ENCODE results near the gene MIAT. TPM values are rescaled to one million over a fixed set of nuclear protein-coding genes. Genes with fewer than 3 reads are reported as not detected.
"Not testable (repeated sequence)": the region's sequence is repeated elsewhere in the genome, so short reads cannot be mapped to it uniquely, and the experiment has no call there.

Gene MIAT
- 2.5 TPM for total RNA-seq
- long read RNA-seq: 0 reads

- DNase-seq (ENCODE audit: low spot score): no peak
These were observed at the start of gene MIAT for GRCh38 chr22:26656891-26657851. MIAT (plus strand) TSS chr22:26657588.

GRCh38 chr22:26608129-26608528 lies 49.3 kb upstream of the MIAT start:
- DNase-seq (ENCODE audit: low spot score): no peak

GRCh38 chr22:26609287-26609686 lies 48.1 kb upstream of the MIAT start:
- DNase-seq (ENCODE audit: low spot score): no peak

DNA sequence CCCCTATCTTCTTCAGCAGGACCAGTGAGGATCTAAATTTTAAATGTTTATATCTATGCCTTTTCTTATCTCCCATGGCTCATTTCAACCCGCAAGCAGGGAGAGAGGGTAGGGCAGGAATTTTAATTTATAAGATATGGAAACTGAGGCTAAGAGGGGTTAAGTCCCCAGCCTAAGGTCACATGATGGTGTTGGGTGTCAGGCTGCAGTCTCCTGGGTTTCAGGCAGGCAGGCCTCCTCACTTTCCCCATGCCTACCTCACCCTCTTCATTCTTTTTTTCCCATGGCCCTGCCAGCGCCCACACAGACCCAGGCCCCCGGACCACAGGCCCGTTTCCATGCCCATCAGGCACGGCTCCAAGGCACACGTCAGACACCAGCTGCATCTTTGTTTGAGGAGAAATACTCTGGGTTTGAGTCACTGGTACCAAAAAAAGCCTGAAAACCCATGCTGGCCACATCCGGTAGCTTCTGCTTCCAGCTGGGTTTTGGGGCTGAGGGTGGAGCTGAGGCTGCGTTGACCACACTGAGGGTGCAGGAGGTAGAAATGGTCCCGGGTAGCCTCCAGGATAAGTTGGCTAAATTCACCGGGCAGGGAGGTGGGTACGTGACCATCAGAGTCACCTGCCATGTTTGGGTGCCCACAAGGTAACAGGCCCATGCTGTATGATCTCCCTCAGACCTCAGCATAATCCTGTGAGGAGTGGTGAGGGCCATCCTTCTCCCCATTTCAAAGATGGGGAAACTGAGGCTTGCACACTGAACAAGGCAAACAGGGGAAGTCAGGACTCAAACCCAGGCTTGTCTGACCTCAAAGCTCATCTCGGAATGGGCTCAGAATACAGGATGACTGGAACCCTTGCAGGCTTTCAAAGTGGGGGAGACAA lies 47.1 kb upstream of the MIAT start:
- peak; percentile 81 for DNase-seq (ENCODE audit: low spot score)

DNA sequence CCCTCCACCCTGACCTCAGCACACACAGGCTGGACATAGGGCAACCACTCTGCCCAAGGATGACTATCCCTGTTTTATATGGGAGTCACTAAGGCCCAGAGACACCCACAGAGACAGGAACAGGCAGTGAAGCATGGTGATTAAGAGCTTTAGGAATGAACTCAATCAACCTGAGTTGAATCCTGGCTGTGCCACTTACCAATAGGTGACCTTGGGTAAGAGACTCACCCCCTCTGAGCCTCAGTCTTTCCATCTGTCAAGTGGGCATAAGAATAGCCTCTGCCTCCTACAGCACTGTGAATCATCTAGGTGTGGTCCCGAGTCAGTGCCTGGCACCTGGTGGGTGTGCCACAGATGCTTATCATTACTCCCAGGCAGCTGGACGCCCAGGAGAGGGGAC lies 46.4 kb upstream of the MIAT start:
- peak; percentile 2 for DNase-seq (ENCODE audit: low spot score)

DNA sequence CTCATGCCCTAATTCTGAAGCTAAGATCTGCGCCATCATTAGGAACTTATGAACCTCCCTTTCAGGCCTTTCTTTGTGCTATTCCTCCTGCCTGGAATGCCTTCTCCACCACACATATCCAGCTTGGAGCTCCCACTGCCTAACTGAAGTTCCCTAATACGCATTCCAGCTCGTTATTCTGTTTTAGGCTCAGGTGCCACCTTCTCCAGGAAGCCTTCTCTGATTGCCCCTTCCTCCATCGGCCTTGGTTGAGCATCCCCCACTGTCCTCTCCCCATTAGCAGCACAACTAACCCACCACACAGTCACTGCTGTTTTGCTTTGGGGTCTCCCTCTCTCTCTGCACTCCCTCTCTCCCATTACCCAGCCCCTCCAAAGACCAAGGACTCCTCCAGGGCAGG lies 44.7 kb upstream of the MIAT start:
- DNase-seq (ENCODE audit: low spot score): peak; percentile 14

GRCh38 chr22:26613753-26614152 lies 43.6 kb upstream of the MIAT start:
- not testable (repeated sequence) for DNase-seq (ENCODE audit: low spot score)

DNA sequence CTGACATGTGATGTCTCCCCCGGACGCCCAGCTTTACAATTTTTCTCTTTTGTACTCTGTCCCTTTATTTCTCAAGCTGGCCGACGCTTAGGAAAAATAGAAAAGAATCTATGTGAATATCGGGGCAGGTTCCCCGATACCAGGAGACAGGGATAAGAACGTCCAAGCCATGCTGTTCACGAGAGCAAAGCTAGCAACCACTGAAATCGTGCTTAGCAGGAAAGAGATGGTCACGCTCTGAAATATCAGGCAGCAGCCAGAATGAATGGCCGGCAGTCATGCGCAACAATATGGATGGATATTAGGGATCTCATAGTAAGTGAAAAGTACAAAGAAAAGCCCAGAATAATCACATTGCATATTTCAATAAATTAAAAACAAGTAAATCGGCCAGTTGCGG lies 43.1 kb upstream of the MIAT start:
- no peak for DNase-seq (ENCODE audit: low spot score)

GRCh38 chr22:26615149-26615548 lies 42.2 kb upstream of the MIAT start:
- no peak for DNase-seq (ENCODE audit: low spot score)

DNA sequence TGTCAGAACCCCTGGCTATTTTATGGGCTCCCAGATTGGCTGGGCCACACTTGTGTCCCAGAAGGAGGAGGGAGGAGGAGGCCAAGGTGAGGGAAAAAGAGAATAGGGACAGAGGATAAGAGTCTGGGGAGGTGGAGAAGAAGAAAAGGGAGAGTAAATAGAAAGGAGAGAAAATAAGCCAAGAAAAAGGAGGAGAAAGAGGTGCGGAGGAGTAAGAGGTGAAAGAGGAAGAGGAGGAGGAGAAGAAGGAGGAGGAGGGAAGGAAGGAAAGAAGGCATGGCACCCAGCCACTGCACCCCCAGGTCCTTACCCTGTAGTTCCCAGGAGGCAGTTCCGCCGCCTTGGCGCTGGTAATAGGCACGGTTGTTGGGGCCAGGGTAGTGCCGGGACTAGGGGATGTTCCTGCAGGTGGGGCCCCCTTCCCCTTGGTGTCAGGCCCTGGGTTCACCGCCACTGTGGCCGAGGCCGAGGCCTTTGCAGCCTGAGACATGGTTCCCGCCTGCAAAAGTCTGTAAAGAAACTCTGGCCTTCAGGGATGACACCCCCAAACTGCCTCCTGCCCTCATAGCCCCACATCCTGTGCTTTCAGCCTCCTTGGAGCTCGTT lies 41.5 kb upstream of the MIAT start:
- no peak for DNase-seq (ENCODE audit: low spot score)

GRCh38 chr22:26616650-26617049 lies 40.7 kb upstream of the MIAT start:
- DNase-seq (ENCODE audit: low spot score): no peak

DNA sequence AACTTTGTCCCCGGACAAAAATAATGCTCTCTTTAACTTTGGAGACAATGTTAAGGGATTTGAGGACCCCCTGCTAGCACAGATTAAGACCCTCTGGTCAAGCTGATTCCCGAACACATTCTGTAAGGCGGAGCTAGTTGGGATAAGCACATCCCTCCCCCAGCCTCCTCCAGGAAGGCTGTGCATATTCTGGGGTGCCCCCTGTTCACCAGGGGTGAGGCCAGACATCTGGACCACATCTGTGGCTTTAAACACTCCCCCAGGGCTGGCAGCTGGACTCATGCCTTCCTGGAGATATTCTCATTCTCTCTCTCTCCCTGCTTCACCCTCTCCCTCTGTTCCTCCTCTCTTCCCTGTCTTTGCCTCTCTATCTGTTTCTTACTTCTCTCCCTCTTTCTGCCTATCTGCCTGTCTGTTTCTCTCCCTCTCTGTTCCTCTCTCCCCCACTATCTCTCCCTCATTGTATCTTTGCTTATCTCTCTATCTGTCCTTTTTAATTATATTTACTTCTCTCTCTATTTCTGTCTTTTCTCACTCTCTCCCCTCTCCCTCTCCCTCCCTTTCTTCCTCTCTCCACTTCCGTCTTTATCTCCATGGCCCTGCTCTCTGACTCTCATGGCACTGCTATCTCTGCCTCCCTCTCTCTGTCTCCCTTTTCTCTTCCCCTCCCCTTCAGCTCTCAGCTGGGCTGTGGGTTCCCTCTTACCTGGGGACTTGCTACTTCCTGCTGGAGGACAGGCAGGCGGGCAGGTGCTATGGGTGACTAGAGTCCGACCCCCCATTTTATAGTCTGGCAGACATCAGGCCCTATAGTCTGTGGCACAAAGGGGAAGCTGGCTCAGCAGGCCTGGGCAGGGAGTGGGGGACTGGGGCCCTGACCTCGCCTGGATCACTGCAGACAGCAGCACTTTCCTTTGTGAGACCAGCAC lies 39.9 kb upstream of the MIAT start, which contains the start of gene CRYBB1:
TSS of gene CRYBB1 (minus strand) at position 757 of the 929 bp plus-strand sequence. CDS start 1,708 bp downstream, outside the sequence.
- DNase-seq (ENCODE audit: low spot score): peak; percentile 74

DNA sequence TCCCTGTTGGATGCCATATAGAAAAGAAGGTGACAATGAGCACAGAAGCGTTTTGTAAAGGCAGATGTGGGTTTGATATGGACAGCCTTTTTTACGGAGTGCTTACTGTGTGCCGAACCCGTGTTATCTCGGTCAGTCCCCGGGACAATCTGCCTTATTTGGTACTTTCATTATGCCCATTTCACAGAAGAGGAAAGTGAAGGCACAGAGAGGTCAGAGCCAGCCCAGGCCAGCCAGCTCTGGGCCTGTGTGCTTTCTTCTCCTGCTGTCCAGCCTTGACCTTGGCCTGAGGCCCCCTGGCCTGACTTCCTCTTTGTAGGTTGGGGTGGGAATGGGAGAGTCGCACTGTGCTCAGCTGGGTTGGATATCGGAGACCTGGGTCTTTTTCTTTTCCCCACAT lies 38.9 kb upstream of the MIAT start:
- no peak for DNase-seq (ENCODE audit: low spot score)

- DNase-seq (ENCODE audit: low spot score): no peak
These were observed 37.9 kb upstream of the MIAT start for GRCh38 chr22:26619510-26619909.

- no peak for DNase-seq (ENCODE audit: low spot score)
These were observed 37.2 kb upstream of the MIAT start for GRCh38 chr22:26620197-26620596.

DNA sequence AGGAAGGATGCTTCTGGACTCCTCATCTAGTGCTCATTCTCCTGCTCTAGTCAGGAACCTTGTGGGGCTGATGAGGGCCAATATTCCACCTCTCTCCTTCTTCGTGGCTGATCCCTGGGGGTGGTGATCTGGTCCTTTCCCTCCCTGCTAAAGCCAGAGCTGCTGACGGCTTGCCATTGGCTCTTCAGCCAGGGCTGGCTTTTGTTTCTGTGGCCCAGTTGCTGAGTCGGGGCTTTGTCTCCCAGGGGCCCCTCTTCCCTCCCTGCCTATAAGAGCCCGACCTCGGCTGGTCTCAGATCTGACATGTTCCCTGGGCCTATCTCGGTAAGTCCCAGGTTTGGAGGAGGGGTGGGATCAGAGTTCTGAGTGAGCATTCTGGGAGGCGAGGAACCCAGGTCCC lies 35.7 kb upstream of the MIAT start, which contains the start of gene CRYBA4:
TSS of gene CRYBA4 (plus strand) at position 301 of the 400 bp plus-strand sequence. CDS start 634 bp downstream, outside the sequence.
- DNase-seq (ENCODE audit: low spot score): no peak

- DNase-seq (ENCODE audit: low spot score): no peak
These were observed 33.4 kb upstream of the MIAT start for GRCh38 chr22:26623984-26624383.

DNA sequence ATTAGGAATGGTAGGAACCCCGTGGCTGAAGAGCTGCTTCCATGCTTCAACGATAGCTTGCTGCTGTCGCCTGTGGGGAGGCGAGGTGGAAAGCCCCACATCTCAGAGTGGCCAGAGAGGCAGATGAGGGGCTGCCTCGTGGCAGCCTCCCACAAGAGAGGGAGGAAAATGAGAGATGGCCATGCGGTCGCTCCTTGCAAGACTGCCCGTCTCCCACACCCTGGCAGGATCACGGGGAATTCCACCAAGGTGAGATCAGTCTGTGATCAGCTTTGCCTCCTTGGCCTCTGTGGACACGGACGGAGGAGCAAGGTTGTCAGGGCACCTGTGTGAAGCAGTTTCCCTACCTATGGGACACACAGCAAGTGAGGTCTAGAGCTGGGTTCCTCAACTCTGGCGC lies 32.6 kb upstream of the MIAT start:
- DNase-seq (ENCODE audit: low spot score): peak; percentile 59

- peak; percentile 53 for DNase-seq (ENCODE audit: low spot score)
These were observed 27.2 kb upstream of the MIAT start for GRCh38 chr22:26629988-26630761.
